Mesenchymal stem cell (in vitro differentiated cells and primary cell): ENCODE measurements around the gene SLC12A7.

Source experiments
- DNase-seq: peaks from one replicate; pipeline ENCODE4 v3.0.0-alpha.2; 2013
- H2AFZ ChIP-seq: one replicate; pipeline ENCODE4 v1.6.1; 2013; ENCODE audit warnings: low read depth, mild to moderate bottlenecking, control low read depth, inconsistent platforms, low read length, moderate library complexity
- H2AK5ac ChIP-seq: 2 replicates; pipeline ENCODE4 v1.6.1; 2013; ENCODE audit warnings: low read length, moderate library complexity, mild to moderate bottlenecking, inconsistent platforms; ENCODE audit not compliant: severe bottlenecking
- H2BK120ac ChIP-seq: one replicate; pipeline ENCODE4 v1.6.1; 2013; ENCODE audit warnings: low read depth, mild to moderate bottlenecking, inconsistent platforms, low read length, moderate library complexity
- H2BK12ac ChIP-seq, 2 experiments: one replicate each; pipeline ENCODE4 v1.6.1; 2013; ENCODE audit warnings: inconsistent platforms in 2 of 2, low read length in 2 of 2, mild to moderate bottlenecking in 2 of 2, moderate library complexity in 2 of 2, control low read depth in 1 of 2
- H2BK15ac ChIP-seq: one replicate; pipeline ENCODE4 v1.6.1; 2013; ENCODE audit warnings: mild to moderate bottlenecking, low read depth, inconsistent platforms; ENCODE audit not compliant: poor library complexity, severe bottlenecking
- H2BK5ac ChIP-seq: 2 replicates; pipeline ENCODE4 v1.6.1; 2013; ENCODE audit warnings: low read depth, mild to moderate bottlenecking, low read length, control low read depth, inconsistent platforms; ENCODE audit not compliant: poor library complexity, severe bottlenecking
- H3K14ac ChIP-seq, 2 experiments: one replicate each; pipeline ENCODE4 v1.6.1; 2013; ENCODE audit warnings: inconsistent platforms in 2 of 2, low read length in 2 of 2, control low read depth in 1 of 2, mild to moderate bottlenecking in 1 of 2, moderate library complexity in 1 of 2
- H3K18ac ChIP-seq, 2 experiments: one replicate each; pipeline ENCODE4 v1.6.1; 2013; ENCODE audit warnings: inconsistent platforms in 2 of 2, low read length in 2 of 2, control low read depth in 1 of 2, low read depth in 1 of 2, mild to moderate bottlenecking in 1 of 2
- H3K23ac ChIP-seq, 2 experiments: one replicate each; pipeline ENCODE4 v1.6.1; 2013; ENCODE audit warnings: inconsistent platforms in 2 of 2, low read length in 2 of 2, mild to moderate bottlenecking in 2 of 2, moderate library complexity in 2 of 2, control low read depth in 1 of 2
- H3K27ac ChIP-seq: 2 replicates; pipeline ENCODE4 v1.5.1; 2013; ENCODE audit warnings: mild to moderate bottlenecking, moderate library complexity, low read length, control low read depth, inconsistent platforms; ENCODE audit not compliant: poor library complexity, severe bottlenecking
- H3K27me3 ChIP-seq, 2 experiments: 2 replicates each; pipeline versions ENCODE4 v1.6.1 to v1.7.0; 2013; ENCODE audit warnings: low read length in 2 of 2, mild to moderate bottlenecking in 2 of 2, moderate library complexity in 2 of 2, control low read depth in 1 of 2, inconsistent platforms in 1 of 2; ENCODE audit not compliant: control insufficient read depth in 1 of 2, insufficient read depth in 1 of 2
- H3K36me3 ChIP-seq, 2 experiments: 2 replicates each; pipeline versions ENCODE4 v1.6.1 to v1.7.0; 2013; ENCODE audit warnings: low read length in 2 of 2, control low read depth in 1 of 2, inconsistent platforms in 1 of 2, low read depth in 1 of 2, mild to moderate bottlenecking in 1 of 2; ENCODE audit not compliant: insufficient read depth in 2 of 2, control insufficient read depth in 1 of 2
- H3K4ac ChIP-seq, 2 experiments: one replicate each; pipeline ENCODE4 v1.6.1; 2013; ENCODE audit warnings: inconsistent platforms in 2 of 2, low read length in 2 of 2, mild to moderate bottlenecking in 2 of 2, moderate library complexity in 2 of 2, control low read depth in 1 of 2, low read depth in 1 of 2
- H3K4me1 ChIP-seq: 2 replicates; pipeline ENCODE4 v1.6.1; 2013; ENCODE audit warnings: low read depth, low read length, control low read depth; ENCODE audit not compliant: control insufficient read depth, insufficient read depth
- H3K4me2 ChIP-seq: 2 replicates; pipeline ENCODE4 v1.6.1; 2013; ENCODE audit warnings: low read length, mild to moderate bottlenecking, inconsistent platforms; ENCODE audit not compliant: poor library complexity, severe bottlenecking
- H3K4me3 ChIP-seq, 2 experiments: 2 replicates each; pipeline versions ENCODE4 v1.5.1 to v1.7.0; 2013; ENCODE audit warnings: low read length in 2 of 2, mild to moderate bottlenecking in 2 of 2, control low read depth in 1 of 2, low read depth in 1 of 2; ENCODE audit not compliant: insufficient read depth in 1 of 2
- H3K79me1 ChIP-seq: replicated peaks from 2 replicates; pipeline ENCODE4 v1.6.1; 2013; ENCODE audit warnings: mild to moderate bottlenecking, control low read depth, low read length, inconsistent platforms; ENCODE audit not compliant: poor library complexity, severe bottlenecking
- H3K9ac ChIP-seq: 2 replicates; pipeline ENCODE4 v1.7.0; 2013; ENCODE audit warnings: mild to moderate bottlenecking, low read length, moderate library complexity
- H3K9me3 ChIP-seq: 2 replicates; pipeline ENCODE4 v1.7.0; 2013; ENCODE audit warnings: mild to moderate bottlenecking, low read length; ENCODE audit not compliant: control insufficient read depth
- H4K8ac ChIP-seq: one replicate; pipeline ENCODE4 v1.6.1; 2013; ENCODE audit warnings: inconsistent platforms, mild to moderate bottlenecking, low read length, moderate library complexity
- H4K91ac ChIP-seq: one replicate; pipeline ENCODE4 v1.6.1; 2013; ENCODE audit warnings: mild to moderate bottlenecking, low read length, inconsistent platforms
- WGBS: methylation state at CpG from one replicate; pipeline ENCODE4 v1.1.7; 2013; ENCODE audit warnings: mixed read lengths; 5-methylcytosine and 5-hydroxymethylcytosine counted together

The SLC12A7 gene

DNA sequence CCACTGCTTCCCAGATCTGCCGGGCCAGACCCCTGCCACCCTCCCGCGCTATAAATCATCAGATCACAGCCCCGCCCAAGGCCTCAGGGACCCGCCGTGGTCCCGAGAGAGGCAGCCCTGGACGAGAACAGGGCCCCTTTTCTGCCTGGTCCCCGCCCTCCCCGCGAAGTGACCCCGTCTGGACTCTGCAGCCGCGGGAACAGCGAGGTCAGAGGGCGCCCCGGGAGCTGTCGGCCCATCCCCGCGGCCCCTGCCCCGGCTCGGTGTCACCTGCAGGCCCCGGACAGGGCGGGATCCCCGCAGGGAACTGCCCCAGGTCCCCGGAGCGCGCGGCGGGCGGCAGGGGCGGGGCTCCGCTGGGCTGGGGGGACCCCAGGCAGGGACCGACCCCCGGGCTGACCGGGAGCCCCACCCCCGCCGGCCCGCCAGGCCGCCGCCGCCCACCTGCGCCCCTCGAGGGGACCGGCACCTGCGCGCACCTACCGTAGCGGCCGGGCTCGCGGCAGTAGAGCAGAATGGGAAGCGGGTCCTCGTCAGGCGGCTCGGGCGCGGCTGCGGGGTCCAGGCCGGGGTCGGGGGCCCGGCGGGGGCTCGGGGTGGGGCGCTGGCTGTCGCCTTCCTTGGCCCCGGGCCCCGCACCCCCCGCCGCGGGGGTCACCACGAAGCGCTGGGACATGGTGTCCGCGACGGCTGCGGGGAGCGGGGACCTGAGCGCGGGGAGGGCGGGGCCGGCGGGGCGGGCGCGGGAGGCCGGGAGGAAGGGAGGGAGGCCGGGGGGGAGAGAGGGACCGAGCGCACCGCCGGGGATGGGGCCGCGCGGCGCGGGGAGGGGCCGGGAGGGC, 43.5 kb upstream of the SLC12A7 start:
- Histone ChIP-seq H3K4me3 (no peak overlapping the region), H3K79me1 (no peaks in the 10 kb centered on the region), H3K23ac (no peak overlapping the region), H3K27ac (no peak overlapping the region), H3K4me1 (peaks cover 8% of the 10 kb centered on the region), H2BK12ac (no peak overlapping the region), H2AFZ (no peak overlapping the region), H3K36me3 (no peaks in the 10 kb centered on the region), H2BK15ac (no peak overlapping the region), H2BK5ac (no peak overlapping the region), H3K18ac (no peak overlapping the region), H3K4ac (no peak overlapping the region), H3K27me3 (peaks cover 77 to 80% of the 10 kb centered on the region in 2 experiments), H4K91ac (no peak overlapping the region), H2AK5ac (no peak overlapping the region), H3K9me3 (peaks cover 7% of the 10 kb centered on the region), H3K4me2 (no peak overlapping the region), H3K9ac (no peak overlapping the region), H4K8ac (no peak overlapping the region), H2BK120ac (no peak overlapping the region), H3K14ac (no peak overlapping the region)
- WGBS: 3% methylated on average over 61 of the region's 98 CpGs
- DNase-seq: no peak

DNA sequence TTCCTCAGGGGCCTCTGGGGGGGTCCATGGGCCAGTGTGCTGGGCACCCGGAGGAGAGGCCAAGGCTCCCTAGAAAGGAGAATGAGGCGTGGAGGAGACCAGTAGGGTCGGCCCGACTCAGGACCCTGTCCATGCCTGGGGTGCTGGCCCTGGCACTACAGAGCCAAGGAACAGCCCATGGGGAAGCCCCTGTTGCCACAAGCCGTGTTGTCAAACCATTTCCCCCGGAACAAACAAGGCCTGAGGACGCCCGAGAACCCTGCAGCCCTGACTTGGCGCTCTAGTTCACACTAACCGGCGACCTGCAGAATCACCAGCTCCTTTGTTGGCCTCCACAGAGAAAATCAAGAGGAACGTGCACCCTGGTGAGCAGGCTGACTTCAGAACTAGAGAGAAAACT, 41.6 kb upstream of the SLC12A7 start:
- no peak overlapping the region for H3K4ac ChIP-seq
- H4K8ac ChIP-seq: no peak overlapping the region
- no peaks in the 10 kb centered on the region for H3K79me1 ChIP-seq
- peaks cover 66 to 74% of the 10 kb centered on the region in 2 experiments for H3K27me3 ChIP-seq
- H2AFZ ChIP-seq: no peak overlapping the region
- H3K14ac ChIP-seq: no peak overlapping the region
- H4K91ac ChIP-seq: no peak overlapping the region
- 86% methylated on average over 12 of the region's 12 CpGs for WGBS
- H2AK5ac ChIP-seq: no peak overlapping the region
- no peak overlapping the region for H2BK120ac ChIP-seq
- no peak overlapping the region for H3K4me3 ChIP-seq
- DNase-seq: no peak
- H3K4me2 ChIP-seq: no peak overlapping the region
- no peak overlapping the region for H3K9ac ChIP-seq
- H3K23ac ChIP-seq: no peak overlapping the region
- no peak overlapping the region for H2BK15ac ChIP-seq
- peaks cover 7% of the 10 kb centered on the region for H3K9me3 ChIP-seq
- no peak overlapping the region for H3K18ac ChIP-seq
- no peak overlapping the region for H2BK5ac ChIP-seq
- no peaks in the 10 kb centered on the region for H3K36me3 ChIP-seq
- H2BK12ac ChIP-seq: no peak overlapping the region
- no peak overlapping the region for H3K27ac ChIP-seq
- H3K4me1 ChIP-seq: peaks cover 8% of the 10 kb centered on the region

GRCh38 chr5:1152771-1153282, 41.0 kb upstream of the SLC12A7 start:
- Histone ChIP-seq H3K9ac (no peak overlapping the region), H2AFZ (no peak overlapping the region), H3K14ac (no peak overlapping the region), H4K91ac (no peak overlapping the region), H3K4me2 (no peak overlapping the region), H3K4me3 (no peak overlapping the region), H2BK120ac (no peak overlapping the region), H2AK5ac (no peak overlapping the region), H3K18ac (no peak overlapping the region), H2BK5ac (no peak overlapping the region), H3K27ac (no peak overlapping the region), H3K79me1 (no peaks in the 10 kb centered on the region), H3K9me3 (peaks cover 7% of the 10 kb centered on the region), H3K23ac (no peak overlapping the region), H3K36me3 (no peaks in the 10 kb centered on the region), H4K8ac (no peak overlapping the region), H3K4ac (no peak overlapping the region), H2BK12ac (no peak overlapping the region), H3K4me1 (peaks cover 8% of the 10 kb centered on the region), H3K27me3 (peaks cover 66 to 72% of the 10 kb centered on the region in 2 experiments), H2BK15ac (no peak overlapping the region)
- WGBS: 86% methylated on average over 8 of the region's 15 CpGs
- no peak for DNase-seq

- peaks cover 8% of the 10 kb centered on the region for H3K4me1 ChIP-seq
- no peak for DNase-seq
- no peak overlapping the region for H3K27ac ChIP-seq
- no peak overlapping the region for H3K4me3 ChIP-seq
- no peak overlapping the region for H3K23ac ChIP-seq
- H2BK15ac ChIP-seq: no peak overlapping the region
- H3K27me3 ChIP-seq: peaks cover 62 to 65% of the 10 kb centered on the region in 2 experiments
- no peak overlapping the region for H3K4me2 ChIP-seq
- H3K18ac ChIP-seq: no peak overlapping the region
- no peak overlapping the region for H2AK5ac ChIP-seq
- no peak overlapping the region for H4K91ac ChIP-seq
- H2BK5ac ChIP-seq: no peak overlapping the region
- H3K9me3 ChIP-seq: peaks cover 7% of the 10 kb centered on the region
- no peak overlapping the region for H2BK12ac ChIP-seq
- H3K36me3 ChIP-seq: no peaks in the 10 kb centered on the region
- no peak overlapping the region for H2AFZ ChIP-seq
- no peak overlapping the region for H3K9ac ChIP-seq
- H3K14ac ChIP-seq: no peak overlapping the region
- no peak overlapping the region for H4K8ac ChIP-seq
- 82% methylated on average over 10 of the region's 10 CpGs for WGBS
- H2BK120ac ChIP-seq: no peak overlapping the region
- no peaks in the 10 kb centered on the region for H3K79me1 ChIP-seq
- no peak overlapping the region for H3K4ac ChIP-seq
Measured at GRCh38 chr5:1152156-1152555, 40.3 kb upstream of the SLC12A7 start.
